Right atrium auricular region (tissue), 2 donors: ENCODE data around the gene TUBB2A. TPM values are rescaled to one million over a fixed set of nuclear protein-coding genes. Genes with fewer than 3 reads are reported as not detected.
"Not testable (repeated sequence)": the region's sequence is repeated elsewhere in the genome, so short reads cannot be mapped to it uniquely, and the experiment has no call there.

Experiments used
- DNase-seq: peaks from one replicate; pipeline ENCODE4 v3.0.0-alpha.2; 2019; ENCODE audit warnings: low spot score
- H3K27ac ChIP-seq, 2 donors: fragments of 200-600 bp; sonication (generic); 1 replicate in 1 of 2; 2 replicates in 1 of 2; pipeline ENCODE4 v1.5.1; 2016 to 2019
- H3K27me3 ChIP-seq, 2 donors: fragments of 200-600 bp; sonication (generic); one replicate each; pipeline versions ENCODE4 v1.5.1 to v1.6.0; 2017 to 2019
- H3K36me3 ChIP-seq: fragments of 200-600 bp; sonication (generic); one replicate; pipeline ENCODE4 v1.5.1; 2016
- H3K4me1 ChIP-seq, 2 donors: fragments of 200-600 bp; sonication (generic); one replicate each; pipeline versions ENCODE4 v1.5.1 to v1.6.0; 2017 to 2019
- H3K4me3 ChIP-seq, 2 donors: fragments of 200-600 bp; sonication (generic); 1 replicate in 1 of 2; 2 replicates in 1 of 2; pipeline ENCODE4 v1.5.1; 2017 to 2019; ENCODE audit warnings: mild to moderate bottlenecking in 1 of 2, moderate library complexity in 1 of 2
- H3K9me3 ChIP-seq, 2 donors: fragments of 200-600 bp; sonication (generic); one replicate each; pipeline ENCODE4 v1.5.1; 2019
- total RNA-seq, 2 donors: library from RNA; depleted of rRNA; stranded (reverse); fragments of >200 nt; gene quantifications; one replicate each; pipeline ENCODE4 v1.1.0, GENCODE V29; 2016
- TF ChIP-seq, protein P1 (sequence below), 2 donors: fragments of 200-600 bp; sonication (generic); IDR thresholded peaks; one replicate each; pipeline ENCODE4 v1.5.1; 2019; ENCODE audit warnings: antibody characterized with exemption in 2 of 2

The TUBB2A gene
- total RNA-seq, 2 donors from 2014 or later: 33.8 to 42.2 TPM

DNA sequence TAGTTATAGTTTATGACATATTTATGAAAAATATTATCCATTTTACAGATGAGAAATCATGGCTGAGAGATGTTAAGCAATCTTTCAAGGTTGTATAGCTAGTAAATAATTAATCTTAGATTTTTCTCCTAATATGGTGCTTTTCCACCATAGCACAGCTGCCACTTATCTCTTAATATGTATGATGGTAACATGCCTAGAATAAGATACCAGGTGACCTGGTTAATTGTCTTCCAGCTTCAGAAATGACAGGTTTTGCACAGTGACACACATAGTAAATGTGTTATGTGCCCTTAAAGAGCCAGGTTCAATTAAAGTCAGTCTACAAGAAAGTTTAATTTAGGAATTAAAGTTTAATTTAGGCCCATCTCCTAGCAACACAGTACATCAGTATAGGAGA, 14.8 kb downstream of the TUBB2A start:
- TF ChIP-seq, protein P1, sequence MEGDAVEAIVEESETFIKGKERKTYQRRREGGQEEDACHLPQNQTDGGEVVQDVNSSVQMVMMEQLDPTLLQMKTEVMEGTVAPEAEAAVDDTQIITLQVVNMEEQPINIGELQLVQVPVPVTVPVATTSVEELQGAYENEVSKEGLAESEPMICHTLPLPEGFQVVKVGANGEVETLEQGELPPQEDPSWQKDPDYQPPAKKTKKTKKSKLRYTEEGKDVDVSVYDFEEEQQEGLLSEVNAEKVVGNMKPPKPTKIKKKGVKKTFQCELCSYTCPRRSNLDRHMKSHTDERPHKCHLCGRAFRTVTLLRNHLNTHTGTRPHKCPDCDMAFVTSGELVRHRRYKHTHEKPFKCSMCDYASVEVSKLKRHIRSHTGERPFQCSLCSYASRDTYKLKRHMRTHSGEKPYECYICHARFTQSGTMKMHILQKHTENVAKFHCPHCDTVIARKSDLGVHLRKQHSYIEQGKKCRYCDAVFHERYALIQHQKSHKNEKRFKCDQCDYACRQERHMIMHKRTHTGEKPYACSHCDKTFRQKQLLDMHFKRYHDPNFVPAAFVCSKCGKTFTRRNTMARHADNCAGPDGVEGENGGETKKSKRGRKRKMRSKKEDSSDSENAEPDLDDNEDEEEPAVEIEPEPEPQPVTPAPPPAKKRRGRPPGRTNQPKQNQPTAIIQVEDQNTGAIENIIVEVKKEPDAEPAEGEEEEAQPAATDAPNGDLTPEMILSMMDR (IDR thresholded peaks at IDR 0.05): no peak
- Histone ChIP-seq H3K9me3 (no peaks in the 10 kb centered on the region), H3K4me3 (no peak overlapping the region), H3K36me3 (peaks cover under 1% of the 10 kb centered on the region), H3K4me1 (peaks cover 0 to 6% of the 10 kb centered on the region in 2 donors), H3K27me3 (no peaks in the 10 kb centered on the region), H3K27ac (no peak overlapping the region)
- DNase-seq: no peak

DNA sequence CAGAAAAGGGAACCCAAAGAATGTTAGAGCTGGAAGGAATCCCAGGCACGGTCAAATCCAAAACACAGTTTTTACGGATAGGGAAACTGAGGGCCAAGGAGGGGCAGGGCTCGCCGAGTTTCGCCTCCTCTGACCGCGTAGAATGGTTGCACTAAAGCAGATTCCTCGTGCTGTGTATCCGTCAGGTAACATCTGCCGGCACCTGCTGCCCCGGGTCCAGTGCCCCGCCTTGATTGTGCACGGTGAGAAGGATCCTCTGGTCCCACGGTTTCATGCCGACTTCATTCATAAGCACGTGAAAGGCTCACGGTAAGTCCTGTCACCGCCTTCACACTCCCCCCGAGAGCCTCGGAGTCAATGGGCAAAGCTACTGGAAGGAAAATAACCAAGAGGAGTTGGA, 17.1 kb downstream of the TUBB2A start:
- no peaks in the 10 kb centered on the region for H3K36me3 ChIP-seq
- H3K9me3 ChIP-seq: no peaks in the 10 kb centered on the region
- H3K27me3 ChIP-seq: no peaks in the 10 kb centered on the region
- TF ChIP-seq, protein P1 (IDR thresholded peaks at IDR 0.05): no peak
- H3K27ac ChIP-seq: no peak overlapping the region
- DNase-seq: no peak
- H3K4me3 ChIP-seq: no peak overlapping the region
- H3K4me1 ChIP-seq: peaks cover 0 to 6% of the 10 kb centered on the region in 2 donors

DNA sequence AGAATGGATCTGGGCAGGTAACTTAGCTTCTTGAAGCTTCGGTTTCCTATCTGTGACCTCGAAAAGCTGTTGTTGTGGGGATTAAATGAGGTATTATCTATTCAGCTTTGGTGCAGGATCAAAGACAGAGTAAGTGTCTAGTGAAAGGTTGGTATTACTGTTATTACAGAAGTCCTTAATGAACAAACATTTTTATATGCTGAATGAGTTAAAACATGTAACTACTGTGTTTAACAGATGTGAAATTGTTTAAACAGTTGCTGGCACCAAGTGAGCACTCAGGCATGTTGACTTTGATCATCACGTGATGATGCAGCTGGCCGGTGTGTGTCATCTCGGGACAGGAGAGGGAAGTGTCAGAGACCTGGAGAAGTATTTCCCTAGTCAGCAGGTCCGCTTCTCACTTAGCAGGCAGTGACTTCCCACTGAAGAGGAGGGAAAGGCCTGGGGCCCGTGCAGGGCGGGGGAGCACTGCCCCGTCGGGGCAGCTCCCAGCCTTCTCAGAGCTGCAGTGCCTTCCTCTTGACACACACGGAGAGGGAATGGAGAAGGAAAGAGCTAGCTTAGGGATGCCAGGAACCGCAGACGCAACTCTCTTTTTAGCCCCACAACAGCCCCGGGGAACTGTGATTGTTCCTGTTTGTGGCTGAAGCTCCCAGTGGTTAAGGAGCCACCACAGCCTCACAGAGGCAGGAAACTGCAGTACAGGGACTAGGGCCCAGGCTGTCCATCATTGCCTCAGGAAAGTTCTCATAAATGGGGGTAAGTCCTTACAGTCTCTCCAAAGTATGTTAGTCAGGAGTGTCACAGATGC, 18.0 kb downstream of the TUBB2A start:
- TF ChIP-seq, protein P1 (IDR thresholded peaks at IDR 0.05): no peak
- DNase-seq: peak; percentile 66
- Histone ChIP-seq H3K27me3 (no peaks in the 10 kb centered on the region), H3K9me3 (no peaks in the 10 kb centered on the region), H3K4me3 (no peak overlapping the region), H3K36me3 (no peaks in the 10 kb centered on the region), H3K4me1 (peaks cover 0 to 6% of the 10 kb centered on the region in 2 donors), H3K27ac (peak overlapping the region in 1 of 2 donors; percentile 57)

DNA sequence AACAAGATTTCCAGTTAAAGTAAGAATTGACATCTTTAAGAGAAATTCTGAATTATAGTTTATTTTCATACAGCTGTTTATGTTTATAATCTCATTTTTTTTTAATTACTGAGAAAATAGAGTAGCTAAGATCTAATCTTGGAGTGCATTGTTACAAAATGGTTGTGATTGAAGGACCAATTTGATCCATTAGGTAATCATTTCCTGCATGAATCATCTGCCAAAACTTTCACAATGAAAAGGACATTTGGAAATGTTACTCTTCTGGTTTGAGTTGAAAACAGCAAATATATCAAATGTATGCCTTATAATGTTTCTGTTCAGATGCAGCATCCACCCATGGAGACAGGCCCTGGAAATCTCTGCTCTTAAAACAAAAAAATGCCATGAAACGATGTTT, 19.0 kb downstream of the TUBB2A start:
- no peaks in the 10 kb centered on the region for H3K36me3 ChIP-seq
- TF ChIP-seq, protein P1 (IDR thresholded peaks at IDR 0.05): no peak
- peak overlapping the region in 1 of 2 donors; percentile 57 for H3K27ac ChIP-seq

DNA sequence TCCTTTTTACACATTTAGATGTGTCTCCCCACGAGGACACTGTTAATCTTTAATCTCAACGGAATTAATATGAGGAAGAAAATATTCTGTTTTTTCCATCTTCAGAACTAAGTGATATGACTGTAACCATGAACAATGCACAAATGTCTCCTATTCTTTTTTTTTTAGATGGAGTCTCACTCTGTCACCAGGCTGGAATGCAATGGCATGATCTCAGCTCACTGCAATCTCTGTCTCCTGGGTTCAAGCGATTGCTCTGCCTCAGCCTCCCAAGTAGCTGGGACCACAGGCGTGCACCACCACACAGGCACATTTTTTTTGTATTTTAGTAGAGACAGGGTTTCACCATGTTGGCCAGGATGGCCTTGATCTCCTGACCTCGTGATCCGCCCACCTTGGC, 19.5 kb downstream of the TUBB2A start:
- H3K36me3 ChIP-seq, DNase-seq, H3K4me3 ChIP-seq, H3K27me3 ChIP-seq, H3K4me1 ChIP-seq, H3K9me3 ChIP-seq: not testable (repeated sequence)
- H3K27ac ChIP-seq: peak overlapping the region in 1 of 2 donors; percentile 57

More for the DNA sequence above, 19.0 kb downstream of the TUBB2A start:
- H3K4me1 ChIP-seq: peaks cover 0 to 6% of the 10 kb centered on the region in 2 donors
- no peaks in the 10 kb centered on the region for H3K27me3 ChIP-seq
- no peaks in the 10 kb centered on the region for H3K9me3 ChIP-seq
- DNase-seq: no peak
- H3K4me3 ChIP-seq: no peak overlapping the region

DNA sequence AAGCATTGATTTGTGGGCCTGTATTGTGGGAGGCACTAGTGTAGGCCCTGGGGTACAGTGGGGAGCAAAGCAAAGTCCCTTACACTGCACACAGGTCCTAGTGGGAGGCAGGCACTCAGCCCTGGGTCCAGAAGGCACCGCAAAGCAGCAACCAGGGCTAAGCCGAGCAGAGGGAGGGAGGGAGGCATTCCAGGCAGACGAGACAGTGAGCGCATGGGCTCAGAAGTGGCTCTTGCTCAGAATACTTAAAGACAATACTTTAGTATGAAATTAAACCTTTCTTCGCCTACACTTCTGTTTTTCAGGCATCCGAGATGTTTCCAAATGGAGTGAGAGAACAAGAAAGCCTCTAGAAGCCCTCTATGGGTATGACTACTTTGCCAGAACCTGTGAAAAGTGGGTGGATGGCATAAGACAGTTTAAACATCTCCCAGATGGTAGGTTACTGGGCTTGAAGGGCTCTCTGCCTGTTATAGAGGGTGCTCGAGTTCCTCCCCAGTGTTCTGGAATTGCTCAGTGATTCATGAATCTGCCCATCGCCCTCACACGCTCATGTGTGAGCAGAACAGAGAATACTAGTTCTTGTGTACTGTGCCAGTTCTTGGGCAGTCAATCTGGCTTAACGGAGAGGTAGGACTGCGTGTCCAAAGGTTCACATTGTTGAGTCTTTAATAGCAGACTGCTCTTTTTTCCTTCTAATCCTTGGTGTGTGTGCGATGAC, 20.1 kb downstream of the TUBB2A start:
- Histone ChIP-seq H3K27ac (no peak overlapping the region), H3K4me3 (no peak overlapping the region), H3K9me3 (no peaks in the 10 kb centered on the region), H3K36me3 (no peaks in the 10 kb centered on the region), H3K27me3 (no peaks in the 10 kb centered on the region), H3K4me1 (peaks cover 0 to 6% of the 10 kb centered on the region in 2 donors)
- DNase-seq: no peak
- TF ChIP-seq, protein P1 (IDR thresholded peaks at IDR 0.05): no peak
